H1 (cell line): ENCODE data around the gene FAM171A1. TPM values are rescaled to one million over a fixed set of nuclear protein-coding genes. Genes with fewer than 3 reads are reported as not detected.

Experiments
- CTCF ChIA-PET: fragments of 300-600 bp; sonication (Branson Sonifier 250); formaldehyde crosslinking; loops from one replicate; lab custom pipeline; 2021; ENCODE audit not compliant: partially characterized antibody; lab: Charles Lee
- POLR2A ChIA-PET: fragments of 300-600 bp; sonication (Branson Sonifier 250); formaldehyde crosslinking; loops from one replicate; lab custom pipeline; 2021; ENCODE audit warnings: inconsistent platforms; ENCODE audit not compliant: partially characterized antibody; lab: Charles Lee
- DNase-seq, 2 experiments: peaks; one replicate each; pipeline versions ENCODE4 v3.0.0 to v3.0.0-alpha.2; 2010 to 2022; ENCODE audit warnings: low spot score in 2 of 2, low read depth in 1 of 2, mixed read lengths in 1 of 2
- FAIRE-seq: peaks from 2 replicates; lab custom pipeline; 2011; peaks lifted over from hg19 to GRCh38; lab: Jason Lieb, UNC
- H2AFZ ChIP-seq: 2 replicates; pipeline ENCODE4 v1.8.1; 2012; ENCODE audit warnings: low read length, inconsistent platforms
- H2AK5ac ChIP-seq: 2 replicates; pipeline ENCODE4 v1.6.1; 2013; ENCODE audit warnings: low read depth, low read length
- H2BK120ac ChIP-seq: replicated peaks from 2 replicates; pipeline ENCODE3; 2013; ENCODE audit warnings: low read depth, low read length, inconsistent platforms
- H2BK12ac ChIP-seq: 2 replicates; pipeline ENCODE4 v1.6.1; 2013; ENCODE audit warnings: low read depth, low read length
- H2BK15ac ChIP-seq: 2 replicates; pipeline ENCODE4 v1.6.1; 2013; ENCODE audit warnings: low read length
- H2BK20ac ChIP-seq: 2 replicates; pipeline ENCODE4 v1.6.1; 2013; ENCODE audit warnings: low read length
- H2BK5ac ChIP-seq: 2 replicates; pipeline ENCODE4 v1.6.1; 2013; ENCODE audit warnings: low read depth, low read length
- H3K14ac ChIP-seq: 2 replicates; pipeline ENCODE4 v1.6.1; 2013; ENCODE audit warnings: inconsistent platforms; ENCODE audit not compliant: insufficient read length
- H3K18ac ChIP-seq: 2 replicates; pipeline ENCODE4 v1.6.1; 2013; ENCODE audit warnings: low read length; ENCODE audit errors: extremely low read depth
- H3K23ac ChIP-seq: 2 replicates; pipeline ENCODE4 v1.6.1; 2013; ENCODE audit warnings: inconsistent platforms; ENCODE audit not compliant: insufficient read length
- H3K23me2 ChIP-seq: 2 replicates; pipeline ENCODE4 v1.6.1; 2013; ENCODE audit warnings: low read depth, low read length
- H3K27ac ChIP-seq: 2 replicates; pipeline ENCODE4 v1.6.1; 2011; ENCODE audit warnings: low read depth, low read length, inconsistent platforms
- H3K27me3 ChIP-seq, 4 experiments: replicated peaks in 1 of 4; 1 replicate in 1 of 4; 2 replicates in 3 of 4; pipeline versions ENCODE4 v1.6.1 to v1.8.1; 2011 to 2013; ENCODE audit warnings: low read length in 3 of 4, mild to moderate bottlenecking in 3 of 4, inconsistent platforms in 2 of 4, mixed read lengths in 2 of 4, moderate library complexity in 1 of 4; ENCODE audit not compliant: control insufficient read depth in 3 of 4, insufficient read depth in 3 of 4; ENCODE audit errors: extremely low read depth in 1 of 4
- H3K36me3 ChIP-seq, 4 experiments: 2 replicates each; pipeline versions ENCODE4 v1.6.1 to v1.8.1; 2011 to 2013; ENCODE audit warnings: mild to moderate bottlenecking in 4 of 4, low read length in 3 of 4, moderate library complexity in 2 of 4, control low read depth in 1 of 4, inconsistent platforms in 1 of 4; ENCODE audit not compliant: insufficient read depth in 4 of 4, control insufficient read depth in 2 of 4
- H3K4ac ChIP-seq: replicated peaks from 2 replicates; pipeline ENCODE3; 2013; ENCODE audit warnings: low read length, low read depth, mixed read lengths, inconsistent platforms; ENCODE audit not compliant: insufficient read length
- H3K4me1 ChIP-seq, 4 experiments: replicated peaks in 1 of 4; 1 replicate in 1 of 4; 2 replicates in 3 of 4; pipeline versions ENCODE4 v1.6.1 to v1.8.1; 2011 to 2013; ENCODE audit warnings: low read length in 3 of 4, inconsistent platforms in 2 of 4, mixed read lengths in 1 of 4; ENCODE audit not compliant: insufficient read depth in 4 of 4, control insufficient read depth in 3 of 4
- H3K4me2 ChIP-seq, 2 experiments: 2 replicates each; pipeline versions ENCODE4 v1.6.1 to v1.8.1; 2011 to 2013; ENCODE audit warnings: low read depth in 2 of 2, low read length in 2 of 2, control low read depth in 1 of 2, inconsistent platforms in 1 of 2, mild to moderate bottlenecking in 1 of 2; ENCODE audit not compliant: insufficient read depth in 1 of 2
- H3K4me3 ChIP-seq, 4 experiments: fragments of 200-600, 300-600 bp in 1 of 4; sonication (generic), shearing (Covaris generic), sonication (Bioruptor Twin) in 1 of 4; 2 replicates each; pipeline versions ENCODE4 v1.5.1 to v1.8.1; 2011 to 2016; ENCODE audit warnings: low read length in 4 of 4, low read depth in 3 of 4, control low read depth in 2 of 4, inconsistent platforms in 2 of 4, mild to moderate bottlenecking in 2 of 4, mixed read lengths in 1 of 4, moderate library complexity in 1 of 4; ENCODE audit not compliant: insufficient read depth in 2 of 4; ENCODE audit errors: extremely low read depth in 1 of 4
- H3K56ac ChIP-seq: replicated peaks from 2 replicates; pipeline ENCODE3; 2013; ENCODE audit warnings: low read depth, mild to moderate bottlenecking, mixed read lengths, low read length, inconsistent platforms; ENCODE audit not compliant: insufficient read length
- H3K79me1 ChIP-seq: 2 replicates; pipeline ENCODE4 v1.6.1; 2013; ENCODE audit warnings: low read depth, low read length, control low read depth
- H3K79me2 ChIP-seq, 2 experiments: 2 replicates each; pipeline versions ENCODE4 v1.6.1 to v1.8.1; 2012 to 2013; ENCODE audit warnings: low read length in 2 of 2, mild to moderate bottlenecking in 2 of 2, inconsistent platforms in 1 of 2; ENCODE audit not compliant: insufficient read depth in 2 of 2, control insufficient read depth in 1 of 2
- H3K9ac ChIP-seq, 4 experiments: replicated peaks in 1 of 4; 1 replicate in 1 of 4; 2 replicates in 3 of 4; pipeline versions ENCODE4 v1.6.1 to v1.8.1; 2011 to 2013; ENCODE audit warnings: low read depth in 3 of 4, low read length in 3 of 4, control low read depth in 2 of 4, mild to moderate bottlenecking in 2 of 4, moderate library complexity in 2 of 4, inconsistent platforms in 1 of 4; ENCODE audit errors: extremely low read depth in 1 of 4
- H3K9me3 ChIP-seq, 2 experiments: 2 replicates each; pipeline versions ENCODE4 v1.6.1 to v1.8.1; 2012 to 2013; ENCODE audit warnings: mild to moderate bottlenecking in 2 of 2, moderate library complexity in 2 of 2, control low read depth in 1 of 2, inconsistent platforms in 1 of 2, low read depth in 1 of 2, low read length in 1 of 2, mixed read lengths in 1 of 2; ENCODE audit not compliant: insufficient read depth in 2 of 2
- H4K20me1 ChIP-seq, 2 experiments: replicated peaks in 1 of 2; 2 replicates each; pipeline versions ENCODE3 to v1.8.1; 2011 to 2013; ENCODE audit warnings: inconsistent platforms in 2 of 2, low read length in 2 of 2, mild to moderate bottlenecking in 1 of 2; ENCODE audit not compliant: insufficient read depth in 2 of 2, control insufficient read depth in 1 of 2
- H4K5ac ChIP-seq: 2 replicates; pipeline ENCODE4 v1.6.1; 2013; ENCODE audit warnings: low read length, low read depth, mixed read lengths, inconsistent platforms; ENCODE audit not compliant: insufficient read length
- H4K8ac ChIP-seq: 2 replicates; pipeline ENCODE4 v1.8.0; 2013; ENCODE audit warnings: mild to moderate bottlenecking, moderate library complexity, low read length, inconsistent platforms; ENCODE audit not compliant: insufficient read depth; ENCODE audit errors: extremely low read depth
- H4K91ac ChIP-seq: replicated peaks from 2 replicates; pipeline ENCODE3; 2013; ENCODE audit warnings: low read length, mixed read lengths, inconsistent platforms; ENCODE audit not compliant: insufficient read length
- PHF8 ChIP-seq: fragments of 200-600 bp; sonication (generic); conservative IDR thresholded peaks from 2 replicates; pipeline ENCODE4 v1.7.1; 2012; ENCODE audit warnings: low read depth, mild to moderate bottlenecking, inconsistent platforms, low read length, moderate library complexity
- WGBS, 2 experiments: shearing (Covaris generic) in 1 of 2; methylation state at CpG; one replicate each; pipeline versions ENCODE4 v1.1.6 to v1.1.7; 2013 to 2015; ENCODE audit warnings: low lambda C conversion rate in 2 of 2, mixed read lengths in 2 of 2, inconsistent platforms in 1 of 2, low coverage in 1 of 2, missing lambda C conversion rate in 1 of 2; ENCODE audit not compliant: insufficient replicate concordance in 2 of 2, insufficient coverage in 1 of 2, insufficient read length in 1 of 2; ENCODE audit errors: extremely low coverage in 1 of 2, missing lambda C conversion rate in 1 of 2; 5-methylcytosine and 5-hydroxymethylcytosine counted together
- polyA plus RNA-seq, 7 experiments: library from polyadenylated mRNA; depleted of rRNA in 3 of 7; stranded (reverse) in 5 of 7; unstranded in 2 of 7; fragments of >200 nt in 5 of 7; fragments of 200-250 nt in 2 of 7; gene quantifications; 1 replicate in 5 of 7; 2 replicates in 1 of 7; 4 replicates in 1 of 7; pipeline versions ENCODE4 v1.2.1 to v1.2.3, GENCODE V29; 2011 to 2013; ENCODE audit warnings: missing spikeins in 2 of 7, mixed read lengths in 2 of 7
- total RNA-seq: library from RNA; stranded (reverse); fragmentation: NEBNext Ultra II Directional; extraction: Animal tissue kit (Norgen Biotek cat#: 25700); gene quantifications from 2 replicates; pipeline ENCODE4 v1.2.1, GENCODE V29; 2021
- TF ChIP-seq, protein P1 (sequence below): IDR thresholded peaks from 2 replicates; pipeline ENCODE4 v1.6.1; 2012; ENCODE audit warnings: inconsistent platforms

The FAM171A1 gene
- total and polyA plus RNA-seq, 2 of the 8 experiments (the other 6 are each of a cell fraction or from before 2014, with no cell fraction given), result 26.6 to 42.1 TPM

GRCh38 chr10:15370212-15370855 lies 755 bp downstream of the FAM171A1 start:
- DNase-seq (peak in 1 of 2 experiments; percentile 65), FAIRE-seq (no peak)
- 0% methylated on average over 23 of the region's 65 CpGs; no CpG with 5 or more reads in 1 of the 2 experiments for WGBS, 2 experiments
- no peak overlapping the region for H2BK120ac ChIP-seq
- H4K91ac ChIP-seq, result no peak overlapping the region
- peak overlapping the region; percentile 41 to 87 (median 67) for H3K4me3 ChIP-seq
- peak overlapping the region; percentile 12 to 93 (median 58); a peak in 6 of 7 replicates for H3K9ac ChIP-seq
- H4K20me1 ChIP-seq, result no peaks in the 10 kb centered on the region
- no peak overlapping the region for H3K56ac ChIP-seq
- H3K27ac ChIP-seq, result no peak overlapping the region
- no peak overlapping the region for H2BK12ac ChIP-seq
- H3K18ac ChIP-seq, result peak overlapping the region; percentile 48; the same call in 1 of the 2 replicates
- H2AK5ac ChIP-seq, result no peak overlapping the region
- H3K4me1 ChIP-seq, result peaks cover 0 to 11% (median 6%) of the 10 kb centered on the region in 4 experiments; a peak in 6 of 7 replicates
- no peak overlapping the region for H2BK15ac ChIP-seq
- CTCF ChIA-PET, result interaction anchor here (1.4 to 1.8 kb wide), 2 partner anchors 10 to 16 kb away, joined by 3 read pairs; no protein-coding TSS in a partner anchor
- H3K36me3 ChIP-seq, result no peaks in the 10 kb centered on the region
- H3K4ac ChIP-seq, result no peak overlapping the region
- H4K5ac ChIP-seq, result no peak overlapping the region
- H2BK20ac ChIP-seq, result no peak overlapping the region
- peaks cover 2% of the 10 kb centered on the region; the same call in 1 of the 2 replicates for H3K23me2 ChIP-seq
- POLR2A ChIA-PET, result interaction anchor here (0.9 kb wide), 1 partner anchor 12 kb away, joined by 4 read pairs; no protein-coding TSS in a partner anchor
- no peak overlapping the region for H3K14ac ChIP-seq
- no peak overlapping the region; the same call in 1 of the 2 replicates for H2AFZ ChIP-seq
- H3K27me3 ChIP-seq, result 0 out of 7 replicates have a peak, but pooled peaks cover 0 to 3% (median under 1%) of the 10 kb centered on the region in 4 experiments
- no peak overlapping the region for H2BK5ac ChIP-seq
- peak overlapping the region; percentile 71 to 97 for H3K4me2 ChIP-seq
- peak overlapping the region; percentile 92; the same call in 1 of the 2 replicates for H4K8ac ChIP-seq
- peaks cover 0 to 30% of the 10 kb centered on the region in 2 experiments; a peak in 2 of 4 replicates for H3K79me2 ChIP-seq
- H3K9me3 ChIP-seq, result no peaks in the 10 kb centered on the region
- H3K79me1 ChIP-seq, result no peaks in the 10 kb centered on the region
- no peak overlapping the region for H3K23ac ChIP-seq
- TF ChIP-seq, protein P1, sequence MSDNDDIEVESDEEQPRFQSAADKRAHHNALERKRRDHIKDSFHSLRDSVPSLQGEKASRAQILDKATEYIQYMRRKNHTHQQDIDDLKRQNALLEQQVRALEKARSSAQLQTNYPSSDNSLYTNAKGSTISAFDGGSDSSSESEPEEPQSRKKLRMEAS, result peak; percentile 36
- TF ChIP-seq PHF8, result peak; percentile 41; the same call in 1 of the 2 replicates
